Stimulated activated naive CD8-positive, alpha-beta T cell treated with anti-CD3 and anti-CD28 coated beads, Interleukin-15, Interleukin-2, amounts not matched to agents 100 U/mL and 50 U/mL, for 24 hours (primary cell): ENCODE measurements around the gene PRDM12.

ENCODE experiments used
- ATAC-seq: fragments of 150-1000 bp; cut with Tn5 transposase; one replicate; pipeline ENCODE4 v1.10.0; 2021
- DNase-seq: peaks from one replicate; pipeline ENCODE4 v3.0.0; 2021

The PRDM12 gene

DNA sequence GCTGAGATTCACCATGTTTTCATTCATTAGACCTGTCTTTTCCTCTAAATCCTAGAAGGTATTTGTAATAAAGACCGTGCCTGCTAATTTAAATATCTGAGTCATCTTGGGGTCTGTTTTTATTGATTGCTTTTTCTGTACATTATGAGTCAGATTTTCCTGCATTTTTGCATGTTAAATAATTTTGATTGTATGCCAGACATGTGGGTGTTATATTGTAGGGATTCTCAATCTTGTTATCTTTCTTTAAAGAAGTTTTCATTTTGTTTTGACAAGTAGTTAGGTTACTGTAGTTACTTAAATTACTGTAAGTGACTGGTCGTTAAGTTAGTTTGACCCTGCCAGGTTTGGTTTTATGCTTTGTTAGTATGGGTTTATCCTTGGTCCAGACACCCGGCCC, 64.3 kb downstream of the PRDM12 start:
- no peak for DNase-seq
- ATAC-seq: no peak

- DNase-seq: no peak
- ATAC-seq: no peak
Measured at GRCh38 chr9:130729145-130729544, 64.8 kb downstream of the PRDM12 start.

- ATAC-seq (no peak), DNase-seq (no peak)
Measured at GRCh38 chr9:130731355-130731754, 67.0 kb downstream of the PRDM12 start.

DNA sequence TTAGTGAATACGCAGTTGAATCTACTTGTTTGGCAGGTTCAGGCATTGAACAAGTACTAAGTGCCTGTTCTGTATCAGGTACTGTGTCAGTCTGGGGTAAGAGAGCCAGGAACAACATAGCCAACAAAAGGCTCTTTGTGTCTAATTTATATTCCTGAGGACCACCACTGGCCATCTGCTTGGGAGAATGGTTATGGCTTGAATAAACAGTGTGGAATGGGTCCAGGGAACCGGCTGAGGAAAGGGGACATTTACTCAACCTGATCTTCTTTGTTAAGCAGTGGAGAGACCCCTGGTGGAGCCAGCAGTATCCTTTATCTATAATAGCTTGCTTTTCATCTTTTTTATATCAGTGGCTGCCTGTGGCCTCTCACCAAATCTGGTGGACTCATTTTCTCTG, 67.7 kb downstream of the PRDM12 start:
- ATAC-seq: no peak
- no peak for DNase-seq
